IPS-15b (cell line): ENCODE results near the gene ZNF860.
"Not testable (repeated sequence)": the region's sequence is repeated elsewhere in the genome, so short reads cannot be mapped to it uniquely, and the experiment has no call there.

ENCODE experiments used
- H3K27me3 ChIP-seq: one replicate; pipeline ENCODE4 v1.6.1; 2013; ENCODE audit warnings: low read length; ENCODE audit not compliant: control insufficient read depth, insufficient read depth
- H3K36me3 ChIP-seq: one replicate; pipeline ENCODE4 v1.6.1; 2013; ENCODE audit warnings: low read length; ENCODE audit not compliant: control insufficient read depth, insufficient read depth
- H3K4me1 ChIP-seq: one replicate; pipeline ENCODE4 v1.6.1; 2013; ENCODE audit warnings: mild to moderate bottlenecking, low read length; ENCODE audit not compliant: control insufficient read depth, insufficient read depth
- H3K4me3 ChIP-seq: one replicate; pipeline ENCODE4 v1.5.1; 2013; ENCODE audit warnings: low read depth, low read length
- H3K9ac ChIP-seq: one replicate; pipeline ENCODE4 v1.6.1; 2013; ENCODE audit warnings: low read depth, mild to moderate bottlenecking, low read length
- H3K9me3 ChIP-seq: one replicate; pipeline ENCODE4 v1.6.1; 2013; ENCODE audit warnings: mild to moderate bottlenecking, low read length; ENCODE audit not compliant: control insufficient read depth, insufficient read depth

Gene ZNF860

DNA sequence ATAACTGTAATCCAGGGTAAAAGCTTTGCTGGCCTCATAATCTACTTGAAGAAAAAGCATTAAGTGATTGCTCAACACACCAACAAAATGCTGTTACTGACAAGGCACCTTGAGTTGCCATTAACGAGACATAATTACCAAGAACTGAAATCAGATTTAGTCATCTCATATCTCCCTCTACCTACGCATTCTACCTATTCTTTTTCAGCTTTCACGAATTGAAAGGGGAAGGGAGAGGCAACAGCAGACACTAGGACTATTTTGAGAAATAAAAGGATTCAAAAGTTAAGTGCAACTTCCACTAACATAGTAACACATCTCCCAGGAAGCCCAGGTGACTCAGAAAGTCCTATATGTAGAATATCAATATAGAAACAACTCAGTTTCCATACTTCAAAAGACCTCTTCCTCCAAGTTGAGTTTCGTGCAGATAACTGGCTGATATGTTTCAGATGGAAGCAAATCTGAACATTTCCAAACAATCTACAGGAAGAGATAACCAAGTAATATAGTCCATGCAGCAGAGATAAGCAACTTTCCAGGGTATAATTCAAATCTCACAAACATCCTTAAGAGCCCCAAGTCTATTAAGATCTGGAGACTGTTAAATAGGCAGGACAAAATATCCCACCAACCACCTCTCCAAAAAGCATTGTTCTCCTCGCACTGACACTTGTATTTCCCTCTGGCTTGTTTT lies 2.4 kb upstream of the ZNF860 start:
- Histone ChIP-seq H3K4me1 (peaks cover 17% of the 10 kb centered on the region), H3K36me3 (no peaks in the 10 kb centered on the region), H3K4me3 (peak overlapping the region; percentile 36), H3K9ac (no peak overlapping the region), H3K9me3 (no peaks in the 10 kb centered on the region), H3K27me3 (peaks cover 7% of the 10 kb centered on the region)

- peaks cover 17% of the 10 kb centered on the region for H3K4me1 ChIP-seq
These were observed 882 bp upstream of the ZNF860 start for GRCh38 chr3:31980530-31981205.

DNA sequence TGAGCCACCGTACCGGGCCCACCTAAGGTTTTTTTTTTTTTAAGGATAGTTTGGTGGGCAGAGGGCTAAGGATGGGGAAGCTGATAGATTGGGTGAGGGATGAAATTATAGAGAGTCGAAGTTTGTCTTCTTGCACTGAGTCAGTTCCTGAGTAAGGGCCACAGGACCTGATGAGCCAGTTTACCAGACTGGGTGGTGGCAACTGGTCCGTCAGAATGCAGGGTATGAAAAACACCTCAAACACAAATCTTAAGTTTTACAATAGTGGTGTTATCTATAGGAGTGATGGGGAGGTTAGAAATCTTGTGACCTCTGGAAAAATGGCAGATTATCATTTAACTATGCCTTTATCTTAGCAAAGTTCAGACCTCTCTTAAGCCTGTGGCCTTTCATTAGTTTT lies 2.8 kb downstream of the ZNF860 start:
- Histone ChIP-seq H3K9me3 (peaks cover 2% of the 10 kb centered on the region), H3K4me3 (no peak overlapping the region), H3K27me3 (peaks cover 7% of the 10 kb centered on the region), H3K9ac (no peak overlapping the region), H3K4me1 (peaks cover 11% of the 10 kb centered on the region), H3K36me3 (peaks cover 12% of the 10 kb centered on the region)

More at GRCh38 chr3:31980530-31981205, 882 bp upstream of the ZNF860 start:
- peak overlapping the region; percentile 74 for H3K9ac ChIP-seq
- peaks cover 7% of the 10 kb centered on the region for H3K27me3 ChIP-seq
- peak overlapping the region; percentile 91 for H3K4me3 ChIP-seq
- no peaks in the 10 kb centered on the region for H3K36me3 ChIP-seq
- H3K9me3 ChIP-seq, result no peaks in the 10 kb centered on the region

- Histone ChIP-seq H3K27me3 (peaks cover 7% of the 10 kb centered on the region), H3K4me1 (peaks cover 8% of the 10 kb centered on the region), H3K9me3 (peaks cover 3% of the 10 kb centered on the region), H3K9ac (no peak overlapping the region), H3K36me3 (peaks cover 12% of the 10 kb centered on the region), H3K4me3 (no peak overlapping the region)
These were observed 4.3 kb downstream of the ZNF860 start for GRCh38 chr3:31985831-31986230.

DNA sequence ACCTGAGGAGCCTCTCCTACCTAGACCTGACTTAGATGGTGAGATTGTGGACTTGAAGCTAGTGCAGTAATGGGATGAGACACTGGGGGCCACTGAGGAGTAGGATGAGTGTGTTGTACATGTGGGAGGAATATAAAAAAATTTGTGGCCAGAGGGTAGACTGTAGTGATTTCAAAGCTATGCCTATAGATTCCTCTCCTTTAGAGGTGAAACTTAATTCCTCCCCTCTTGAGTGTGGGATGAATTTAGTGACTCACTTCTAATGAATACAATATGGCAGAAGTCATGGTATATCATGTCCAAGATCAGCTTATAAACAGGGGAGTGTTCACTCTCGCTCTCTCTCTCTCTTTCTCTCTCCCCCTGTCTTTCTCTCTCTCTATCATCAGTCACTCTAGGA lies 6.7 kb downstream of the ZNF860 start:
- Histone ChIP-seq H3K36me3 (peaks cover 12% of the 10 kb centered on the region), H3K9ac (no peak overlapping the region), H3K27me3 (no peaks in the 10 kb centered on the region), H3K4me1 (no peaks in the 10 kb centered on the region), H3K4me3 (no peak overlapping the region), H3K9me3 (peaks cover 5% of the 10 kb centered on the region)

- H3K9me3 ChIP-seq, result not testable (repeated sequence)
These were observed 11.4 kb downstream of the ZNF860 start for GRCh38 chr3:31992995-31993394.

GRCh38 chr3:31993843-31994242 lies 12.3 kb downstream of the ZNF860 start:
- Histone ChIP-seq H3K9ac (no peak overlapping the region), H3K9me3 (peaks cover 3% of the 10 kb centered on the region), H3K27me3 (no peaks in the 10 kb centered on the region), H3K36me3 (peaks cover 2% of the 10 kb centered on the region), H3K4me3 (no peak overlapping the region), H3K4me1 (no peaks in the 10 kb centered on the region)

More at GRCh38 chr3:31992995-31993394, 11.4 kb downstream of the ZNF860 start:
- not testable (repeated sequence) for H3K36me3 ChIP-seq, H3K4me3 ChIP-seq, H3K4me1 ChIP-seq, H3K27me3 ChIP-seq, H3K9ac ChIP-seq

DNA sequence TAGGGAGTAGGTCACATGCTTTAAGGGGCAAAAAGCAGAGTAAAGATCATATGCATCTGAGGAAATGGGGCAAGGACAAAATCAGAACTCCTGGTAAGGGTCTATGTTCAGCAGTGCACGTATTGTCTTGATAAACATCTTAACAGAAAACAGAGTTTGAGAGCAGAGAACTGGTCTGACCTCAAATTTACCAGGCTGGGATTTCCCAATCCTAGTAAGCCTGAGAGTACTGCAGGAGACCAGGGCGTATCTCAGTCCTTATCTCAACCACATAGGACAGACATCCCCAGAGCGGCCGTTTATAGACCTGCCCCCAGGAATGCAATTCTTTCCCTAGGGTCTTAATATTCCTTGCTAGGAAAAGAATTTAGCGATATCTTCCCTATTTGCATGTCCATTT lies 13.5 kb downstream of the ZNF860 start:
- not testable (repeated sequence) for H3K27me3 ChIP-seq, H3K36me3 ChIP-seq, H3K9ac ChIP-seq, H3K4me3 ChIP-seq, H3K4me1 ChIP-seq, H3K9me3 ChIP-seq

DNA sequence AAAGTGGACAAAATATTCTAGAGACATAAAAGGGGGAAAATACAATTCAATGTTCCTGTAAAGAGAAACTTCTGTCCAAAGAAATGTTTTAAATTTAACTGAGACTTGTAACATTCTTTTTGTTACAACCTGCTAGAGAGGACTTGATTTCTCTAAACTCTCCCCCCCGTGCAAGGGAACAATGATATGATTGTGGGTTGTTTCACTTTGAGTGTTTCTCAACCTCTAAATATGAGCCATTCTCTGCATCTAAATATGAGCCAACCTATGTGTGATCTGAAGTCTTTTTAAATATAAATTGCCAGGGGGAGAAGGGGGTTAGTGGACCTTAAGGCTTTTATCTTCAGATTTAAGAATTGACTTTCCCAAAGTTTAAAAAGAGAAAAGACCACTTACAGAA lies 14.6 kb downstream of the ZNF860 start:
- no peak overlapping the region for H3K9ac ChIP-seq
- H3K36me3 ChIP-seq, result no peaks in the 10 kb centered on the region
- H3K4me1 ChIP-seq, result no peaks in the 10 kb centered on the region
- no peaks in the 10 kb centered on the region for H3K27me3 ChIP-seq
- no peak overlapping the region for H3K4me3 ChIP-seq
- no peaks in the 10 kb centered on the region for H3K9me3 ChIP-seq

GRCh38 chr3:31997500-31997899 lies 15.9 kb downstream of the ZNF860 start:
- no peak overlapping the region for H3K4me3 ChIP-seq
- H3K9ac ChIP-seq, result no peak overlapping the region
- no peaks in the 10 kb centered on the region for H3K4me1 ChIP-seq
- no peaks in the 10 kb centered on the region for H3K36me3 ChIP-seq
- no peaks in the 10 kb centered on the region for H3K9me3 ChIP-seq
- H3K27me3 ChIP-seq, result no peaks in the 10 kb centered on the region

- no peak overlapping the region for H3K4me3 ChIP-seq
- H3K9me3 ChIP-seq, result no peaks in the 10 kb centered on the region
- H3K4me1 ChIP-seq, result peaks cover 13% of the 10 kb centered on the region
- no peaks in the 10 kb centered on the region for H3K36me3 ChIP-seq
- no peaks in the 10 kb centered on the region for H3K27me3 ChIP-seq
- H3K9ac ChIP-seq, result no peak overlapping the region
These were observed 18.4 kb downstream of the ZNF860 start for GRCh38 chr3:31999907-32000439.

GRCh38 chr3:32000877-32001276 lies 19.3 kb downstream of the ZNF860 start:
- Histone ChIP-seq H3K4me1 (peaks cover 13% of the 10 kb centered on the region), H3K27me3 (no peaks in the 10 kb centered on the region), H3K36me3 (no peaks in the 10 kb centered on the region)

More at GRCh38 chr3:32000877-32001276, 19.3 kb downstream of the ZNF860 start:
- H3K9me3 ChIP-seq, result no peaks in the 10 kb centered on the region
- no peak overlapping the region for H3K4me3 ChIP-seq
- no peak overlapping the region for H3K9ac ChIP-seq
